A549 (cell line): ENCODE measurements around the gene MAST3. TPM values are rescaled to one million over a fixed set of nuclear protein-coding genes. Genes with fewer than 3 reads are reported as not detected.

Experiments
- ATAC-seq, 2 experiments: fragments of 200-7000 bp in 1 of 2; fragments of >200 bp in 1 of 2; cut with Nextera tagmentation in 1 of 2; cut with Tn5 transposase in 1 of 2; 3 replicates each; pipeline versions ENCODE4 v1.8.0 to v1.9.1; 2018 to 2020; ENCODE audit warnings: mild to moderate bottlenecking in 1 of 2, moderate library complexity in 1 of 2
- CTCF ChIA-PET: fragments of 300-600 bp; sonication (Branson Sonifier 250); formaldehyde crosslinking; extraction: SDS; loops from one replicate; lab custom pipeline; 2021; ENCODE audit warnings: antibody characterized with exemption, inconsistent platforms; lab: Yijun Ruan, JAX
- POLR2A ChIA-PET: fragments of 350-600 bp; formaldehyde crosslinking; extraction: SDS; loops from one replicate; lab custom pipeline; 2021; ENCODE audit warnings: antibody characterized with exemption, inconsistent platforms; lab: Yijun Ruan, JAX
- DNase-seq, 2 experiments: peaks; one replicate each; pipeline versions ENCODE4 v3.0.0 to v3.0.0-alpha.2; 2011 to 2016; ENCODE audit warnings: low read depth in 1 of 2, low spot score in 1 of 2
- FAIRE-seq: peaks from 2 replicates; lab custom pipeline; 2011; peaks lifted over from hg19 to GRCh38; lab: Jason Lieb, UNC
- H3K27ac ChIP-seq, 2 experiments: fragments of >200 bp; sonication (Bioruptor Twin); formaldehyde crosslinking; 3 replicates each; pipeline ENCODE4 v1.5.1; 2016 to 2017
- H3K4me1 ChIP-seq: fragments of >200 bp; sonication (Bioruptor Twin); formaldehyde crosslinking; 3 replicates; pipeline ENCODE4 v1.6.1; 2016
- H3K4me2 ChIP-seq: fragments of >200 bp; sonication (Bioruptor Twin); formaldehyde crosslinking; 3 replicates; pipeline ENCODE4 v1.6.1; 2016
- H3K4me3 ChIP-seq: fragments of >200 bp; sonication (Bioruptor Twin); formaldehyde crosslinking; 3 replicates; pipeline ENCODE4 v1.5.1; 2016
- H3K9me3 ChIP-seq: fragments of >200 bp; sonication (Bioruptor Twin); formaldehyde crosslinking; 3 replicates; pipeline ENCODE4 v1.6.1; 2016
- CBX2 ChIP-seq: fragments of 200-600 bp; sonication (generic); IDR thresholded peaks from 2 replicates; pipeline ENCODE4 v1.6.1; 2016; ENCODE audit warnings: low read depth, mild to moderate bottlenecking, borderline replicate concordance
- CBX8 ChIP-seq: fragments of 200-600 bp; sonication (generic); IDR thresholded peaks from 2 replicates; pipeline ENCODE4 v1.6.1; 2016
- CHD2 ChIP-seq: fragments of 150-350 bp; IDR thresholded peaks from 2 replicates; pipeline ENCODE4 v1.6.1; 2014; ENCODE audit warnings: low read length; ENCODE audit not compliant: partially characterized antibody
- EHF ChIP-seq: fragments of 250-450 bp; sonication (Bioruptor Pico); IDR thresholded peaks from 2 replicates; pipeline ENCODE4 v1.5.0; 2020; ENCODE audit warnings: mild to moderate bottlenecking
- ELK1 ChIP-seq: fragments of 150-350 bp; IDR thresholded peaks from 2 replicates; pipeline ENCODE4 v1.6.1; 2014; ENCODE audit warnings: low read depth, mild to moderate bottlenecking, low read length
- EP300 ChIP-seq, 2 experiments: fragments of >200 bp; sonication (Bioruptor Twin); formaldehyde crosslinking; IDR thresholded peaks; 2 replicates in 1 of 2; 3 replicates in 1 of 2; pipeline ENCODE4 v1.6.1; 2016 to 2017
- ESRRA ChIP-seq: fragments of 150-350 bp; IDR thresholded peaks from 2 replicates; pipeline ENCODE4 v1.6.1; 2014; ENCODE audit warnings: mild to moderate bottlenecking, low read length, borderline replicate concordance
- FOXS1 ChIP-seq: fragments of 250-450 bp; sonication (Bioruptor Pico); IDR thresholded peaks from 2 replicates; pipeline ENCODE4 v1.5.0; 2020; ENCODE audit warnings: mild to moderate bottlenecking, moderate library complexity
- GATA3 ChIP-seq: IDR thresholded peaks from 2 replicates; pipeline ENCODE4 v1.6.1; 2012; ENCODE audit warnings: borderline replicate concordance
- HES2 ChIP-seq: fragments of >200 bp; sonication (Bioruptor Twin); formaldehyde crosslinking; IDR thresholded peaks from 2 replicates; pipeline ENCODE4 v1.6.1; 2016
- HEYL ChIP-seq: fragments of 250-450 bp; sonication (Bioruptor Pico); IDR thresholded peaks from 2 replicates; pipeline ENCODE4 v1.8.0; 2021; ENCODE audit warnings: mild to moderate bottlenecking, moderate library complexity
- HOXA7 ChIP-seq: fragments of 250-450 bp; sonication (Bioruptor Pico); IDR thresholded peaks from 2 replicates; pipeline ENCODE4 v1.5.0; 2020; ENCODE audit warnings: mild to moderate bottlenecking, moderate library complexity
- HOXB13 ChIP-seq: fragments of 250-450 bp; sonication (Bioruptor Pico); IDR thresholded peaks from 2 replicates; pipeline ENCODE4 v1.5.0; 2020; ENCODE audit warnings: low read depth, mild to moderate bottlenecking, moderate library complexity
- HOXB5 ChIP-seq: fragments of 250-450 bp; sonication (Bioruptor Pico); IDR thresholded peaks from 2 replicates; pipeline ENCODE4 v1.5.0; 2020; ENCODE audit warnings: mild to moderate bottlenecking, moderate library complexity
- JUN ChIP-seq, 2 experiments: fragments of >200 bp; sonication (Bioruptor Twin); formaldehyde crosslinking; IDR thresholded peaks; 2 replicates in 1 of 2; 3 replicates in 1 of 2; pipeline ENCODE4 v1.6.1; 2016 to 2017
- KDM1A ChIP-seq: fragments of 200-600 bp; sonication (generic); IDR thresholded peaks from 2 replicates; pipeline ENCODE4 v1.6.1; 2016; ENCODE audit warnings: low read depth, mild to moderate bottlenecking
- MAFK ChIP-seq: fragments of 450-650 bp; IDR thresholded peaks from 2 replicates; pipeline ENCODE4 v1.6.1; 2014; ENCODE audit not compliant: partially characterized antibody
- NFE2L2 ChIP-seq: fragments of 150-350 bp; conservative IDR thresholded peaks from 2 replicates; pipeline ENCODE4 v1.6.1; 2014; ENCODE audit warnings: low read length
- NPAS2 ChIP-seq: fragments of 250-450 bp; sonication (Bioruptor Pico); IDR thresholded peaks from 2 replicates; pipeline ENCODE4 v1.8.0; 2022; ENCODE audit warnings: mild to moderate bottlenecking, moderate library complexity, borderline replicate concordance
- NR3C1 ChIP-seq: fragments of >200 bp; sonication (Bioruptor Twin); formaldehyde crosslinking; IDR thresholded peaks from 3 replicates; pipeline ENCODE4 v1.6.1; 2017
- PBX3 ChIP-seq: IDR thresholded peaks from 2 replicates; pipeline ENCODE4 v1.6.1; 2012
- PHF8 ChIP-seq: fragments of 200-600 bp; sonication (generic); IDR thresholded peaks from 2 replicates; pipeline ENCODE4 v1.6.1; 2016; ENCODE audit warnings: low read depth, mild to moderate bottlenecking, antibody characterized with exemption, moderate library complexity, borderline replicate concordance
- POLR2A ChIP-seq: IDR thresholded peaks from 2 replicates; pipeline ENCODE4 v1.6.1; 2012; ENCODE audit warnings: mild to moderate bottlenecking, low read length
- POLR2AphosphoS2 ChIP-seq: conservative IDR thresholded peaks from 2 replicates; pipeline ENCODE4 v1.6.1; 2012; ENCODE audit warnings: low read length, improper control_type of control experiment, inconsistent platforms
- RAD21 ChIP-seq, 2 experiments: fragments of >200 bp in 1 of 2; sonication (Bioruptor Twin) in 1 of 2; formaldehyde crosslinking in 1 of 2; IDR thresholded peaks in 1 of 2; conservative IDR thresholded peaks in 1 of 2; 2 replicates in 1 of 2; 3 replicates in 1 of 2; pipeline ENCODE4 v1.6.1; 2012 to 2018; ENCODE audit warnings: inconsistent platforms in 1 of 2
- RCOR1 ChIP-seq: fragments of 150-350 bp; IDR thresholded peaks from 2 replicates; pipeline ENCODE4 v1.6.1; 2014; ENCODE audit warnings: antibody characterized with exemption, low read length, low read depth
- RFX5 ChIP-seq: fragments of 450-650 bp; IDR thresholded peaks from 2 replicates; pipeline ENCODE4 v1.7.1; 2014; ENCODE audit warnings: antibody characterized with exemption, mild to moderate bottlenecking, moderate library complexity
- TFCP2L1 ChIP-seq: fragments of 250-450 bp; sonication (Bioruptor Pico); IDR thresholded peaks from 2 replicates; pipeline ENCODE4 v1.5.0; 2021; ENCODE audit warnings: mild to moderate bottlenecking
- TP53 ChIP-seq: fragments of 250-450 bp; sonication (Bioruptor Pico); IDR thresholded peaks from 2 replicates; pipeline ENCODE4 v1.5.0; 2021; ENCODE audit warnings: mild to moderate bottlenecking, moderate library complexity
- ZFP36 ChIP-seq: fragments of 450-650 bp; IDR thresholded peaks from 2 replicates; pipeline ENCODE4 v1.6.1; 2014; ENCODE audit warnings: borderline replicate concordance; ENCODE audit not compliant: partially characterized antibody
- ZSCAN20 ChIP-seq: fragments of 250-450 bp; sonication (Bioruptor Pico); IDR thresholded peaks from 2 replicates; pipeline ENCODE4 v1.8.0; 2022; ENCODE audit warnings: mild to moderate bottlenecking, moderate library complexity
- WGBS: methylation state at CpG from one replicate; pipeline ENCODE4 v1.1.6; 2017; ENCODE audit errors: missing lambda C conversion rate; 5-methylcytosine and 5-hydroxymethylcytosine counted together
- polyA plus RNA-seq, 4 experiments: library from polyadenylated mRNA; depleted of rRNA in 3 of 4; stranded (reverse); fragments of >200 nt; fragmentation: RNase III in 1 of 4; extraction: RNeasy Plus Mini Kit Qiagen cat#74134 plus additional on column Dnase treatment in 1 of 4; gene quantifications; 2 replicates in 3 of 4; 3 replicates in 1 of 4; pipeline ENCODE4 v1.2.3, GENCODE V29; 2011 to 2017
- TF ChIP-seq, protein P1 (sequence below): IDR thresholded peaks from 2 replicates; pipeline ENCODE4 v1.6.1; 2012
- TF ChIP-seq, protein P2 (sequence below): fragments of 200-600 bp; sonication (generic); IDR thresholded peaks from 2 replicates; pipeline ENCODE4 v1.6.1; 2016; ENCODE audit warnings: antibody characterized with exemption, mild to moderate bottlenecking, moderate library complexity
- TF ChIP-seq, protein P3 (sequence below): fragments of 250-450 bp; sonication (Bioruptor Pico); IDR thresholded peaks from 2 replicates; pipeline ENCODE4 v1.5.0; 2020; ENCODE audit warnings: low read depth, mild to moderate bottlenecking, moderate library complexity

The MAST3 gene
- polyA plus RNA-seq, 2 of the 4 experiments (the other 2 are of a cell fraction), result 1.3 to 2.5 TPM

DNA sequence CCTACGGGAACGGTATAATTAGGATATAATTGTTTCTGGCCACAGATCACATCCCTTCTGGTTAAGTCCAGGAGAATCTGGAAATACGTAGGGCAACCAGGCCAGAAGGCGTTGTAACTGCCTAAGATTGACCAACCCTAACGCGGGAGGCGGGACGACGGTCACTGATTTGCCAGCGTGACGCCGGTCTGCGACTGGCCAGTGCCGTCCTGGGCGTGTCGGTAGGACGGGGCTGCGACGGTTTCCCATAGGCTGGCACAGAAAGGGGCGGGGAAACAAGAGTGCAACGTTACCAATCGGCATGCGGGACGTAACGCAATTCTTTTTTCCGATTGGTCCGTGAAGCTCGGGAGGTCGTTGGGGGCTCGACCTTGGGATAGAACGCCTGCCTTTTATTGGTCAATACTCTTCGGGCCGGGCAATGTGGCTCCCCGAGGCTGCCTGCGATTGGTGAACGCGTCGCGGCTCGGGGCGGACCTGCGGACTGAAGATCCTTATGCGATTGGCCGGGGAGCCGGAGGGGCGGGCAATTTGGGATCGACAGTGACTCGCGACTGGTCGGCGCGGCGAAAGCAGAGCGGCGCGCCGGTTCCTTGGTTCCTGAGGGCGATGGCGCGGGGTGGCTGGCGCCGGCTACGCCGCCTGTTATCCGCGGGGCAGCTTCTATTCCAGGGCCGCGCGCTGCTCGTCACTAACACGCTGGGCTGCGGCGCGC lies 95.3 kb downstream of the MAST3 start, which contains the start of gene MPV17L2:
TSS of gene MPV17L2 (plus strand) at position 546 of the 715 bp plus-strand sequence. CDS start at position 610, 64 bp downstream.
- peak within 1 kb of the TSS; percentile 65 for H3K4me3 ChIP-seq
- H3K4me1 ChIP-seq, result peaks cover 14% of the 10 kb centered on the region; the same call in 2 of the 3 replicates
- H3K9me3 ChIP-seq, result no peaks in the 10 kb centered on the region
- H3K4me2 ChIP-seq, result peak within 1 kb of the TSS; percentile 81
- 1% methylated on average over 29 of the region's 74 CpGs for WGBS
- peak within 1 kb of the TSS; percentile 62 to 87 for H3K27ac ChIP-seq
- FAIRE-seq (peak; percentile 54), DNase-seq (peak; percentile 70 to 99), ATAC-seq (peak; percentile 92 to 94)
- POLR2A ChIA-PET, result interaction anchor here (0.6 to 2.2 kb wide), 9 partner anchors 11 to 1664 kb away, joined by 3 to 9 read pairs (median 4); partner anchors contain the start of genes GDF15, LSM4 and RAB3A
- CTCF ChIA-PET, result interaction anchor here (0.6 to 5.8 kb wide), 18 partner anchors 9 to 226 kb away, joined by 3 to 60 read pairs (median 5); partner anchors contain the start of genes IFI30, PIK3R2, RAB3A and SSBP4
- TF ChIP-seq CBX8 (no peak), GATA3 (no peak), HOXB5 (CRISPR knock-in tag) (peak; percentile 81; the same call in 1 of the 2 replicates), POLR2A (peak; percentile 61), NPAS2 (CRISPR knock-in tag) (0 out of 2 replicates have a peak, but pooled peaks have one; percentile 46), FOXS1 (CRISPR knock-in tag) (peak; percentile 60; the same call in 1 of the 2 replicates), MAFK (no peak), POLR2AphosphoS2 (no peak), HOXB13 (CRISPR knock-in tag) (peak; percentile 88), NR3C1 (no peak), CBX2 (no peak), PHF8 (no peak), ZFP36 (no peak), CHD2 (no peak), EHF (peak; percentile 60; the same call in 1 of the 2 replicates), ZSCAN20 (CRISPR knock-in tag) (0 out of 2 replicates have a peak, but pooled peaks have one; percentile 36), KDM1A (no peak), ELK1 (no peak), PBX3 (peak; percentile 87), HOXA7 (CRISPR knock-in tag) (no peak), HES2 (no peak), RCOR1 (no peak), ESRRA (peak; percentile 87; the same call in 1 of the 2 replicates), RFX5 (peak; percentile 94), JUN (IDR thresholded peaks at IDR 0.05) (peak in 1 of 2 experiments; percentile 21; a peak in 1 of 5 replicates), HEYL (CRISPR knock-in tag) (peak; percentile 49; the same call in 1 of the 2 replicates), TFCP2L1 (0 out of 2 replicates have a peak, but pooled peaks have one; percentile 42), RAD21 (conservative IDR thresholded peaks at IDR 0.05 in 1 of 2, IDR thresholded peaks at IDR 0.05 in 1 of 2) (no peak), EP300 (IDR thresholded peaks at IDR 0.05) (no peak), TP53 (CRISPR knock-in tag) (no peak), NFE2L2 (no peak)
- TF ChIP-seq, protein P1, sequence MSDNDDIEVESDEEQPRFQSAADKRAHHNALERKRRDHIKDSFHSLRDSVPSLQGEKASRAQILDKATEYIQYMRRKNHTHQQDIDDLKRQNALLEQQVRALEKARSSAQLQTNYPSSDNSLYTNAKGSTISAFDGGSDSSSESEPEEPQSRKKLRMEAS, result peak; percentile 35; the same call in 1 of the 2 replicates
- TF ChIP-seq, protein P2, sequence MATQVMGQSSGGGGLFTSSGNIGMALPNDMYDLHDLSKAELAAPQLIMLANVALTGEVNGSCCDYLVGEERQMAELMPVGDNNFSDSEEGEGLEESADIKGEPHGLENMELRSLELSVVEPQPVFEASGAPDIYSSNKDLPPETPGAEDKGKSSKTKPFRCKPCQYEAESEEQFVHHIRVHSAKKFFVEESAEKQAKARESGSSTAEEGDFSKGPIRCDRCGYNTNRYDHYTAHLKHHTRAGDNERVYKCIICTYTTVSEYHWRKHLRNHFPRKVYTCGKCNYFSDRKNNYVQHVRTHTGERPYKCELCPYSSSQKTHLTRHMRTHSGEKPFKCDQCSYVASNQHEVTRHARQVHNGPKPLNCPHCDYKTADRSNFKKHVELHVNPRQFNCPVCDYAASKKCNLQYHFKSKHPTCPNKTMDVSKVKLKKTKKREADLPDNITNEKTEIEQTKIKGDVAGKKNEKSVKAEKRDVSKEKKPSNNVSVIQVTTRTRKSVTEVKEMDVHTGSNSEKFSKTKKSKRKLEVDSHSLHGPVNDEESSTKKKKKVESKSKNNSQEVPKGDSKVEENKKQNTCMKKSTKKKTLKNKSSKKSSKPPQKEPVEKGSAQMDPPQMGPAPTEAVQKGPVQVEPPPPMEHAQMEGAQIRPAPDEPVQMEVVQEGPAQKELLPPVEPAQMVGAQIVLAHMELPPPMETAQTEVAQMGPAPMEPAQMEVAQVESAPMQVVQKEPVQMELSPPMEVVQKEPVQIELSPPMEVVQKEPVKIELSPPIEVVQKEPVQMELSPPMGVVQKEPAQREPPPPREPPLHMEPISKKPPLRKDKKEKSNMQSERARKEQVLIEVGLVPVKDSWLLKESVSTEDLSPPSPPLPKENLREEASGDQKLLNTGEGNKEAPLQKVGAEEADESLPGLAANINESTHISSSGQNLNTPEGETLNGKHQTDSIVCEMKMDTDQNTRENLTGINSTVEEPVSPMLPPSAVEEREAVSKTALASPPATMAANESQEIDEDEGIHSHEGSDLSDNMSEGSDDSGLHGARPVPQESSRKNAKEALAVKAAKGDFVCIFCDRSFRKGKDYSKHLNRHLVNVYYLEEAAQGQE, result no peak
- TF ChIP-seq, protein P3, sequence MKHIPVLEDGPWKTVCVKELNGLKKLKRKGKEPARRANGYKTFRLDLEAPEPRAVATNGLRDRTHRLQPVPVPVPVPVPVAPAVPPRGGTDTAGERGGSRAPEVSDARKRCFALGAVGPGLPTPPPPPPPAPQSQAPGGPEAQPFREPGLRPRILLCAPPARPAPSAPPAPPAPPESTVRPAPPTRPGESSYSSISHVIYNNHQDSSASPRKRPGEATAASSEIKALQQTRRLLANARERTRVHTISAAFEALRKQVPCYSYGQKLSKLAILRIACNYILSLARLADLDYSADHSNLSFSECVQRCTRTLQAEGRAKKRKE (CRISPR knock-in tag), result peak; percentile 71; the same call in 1 of the 2 replicates
